Inferior parietal cortex (tissue), 1 donor: ENCODE results near the gene ORAI3.

ENCODE experiments used
- DNase-seq: peaks from one replicate; pipeline ENCODE4 v3.0.0-alpha.2; 2016; ENCODE audit errors: extremely low spot score

The ORAI3 gene

GRCh38 chr16:30947859-30948666, 805 bp upstream of the ORAI3 start:
- peak; percentile 97 for DNase-seq

- peak; percentile 30 for DNase-seq
Measured at GRCh38 chr16:30949650-30950515, 1.0 kb downstream of the ORAI3 start.

DNA sequence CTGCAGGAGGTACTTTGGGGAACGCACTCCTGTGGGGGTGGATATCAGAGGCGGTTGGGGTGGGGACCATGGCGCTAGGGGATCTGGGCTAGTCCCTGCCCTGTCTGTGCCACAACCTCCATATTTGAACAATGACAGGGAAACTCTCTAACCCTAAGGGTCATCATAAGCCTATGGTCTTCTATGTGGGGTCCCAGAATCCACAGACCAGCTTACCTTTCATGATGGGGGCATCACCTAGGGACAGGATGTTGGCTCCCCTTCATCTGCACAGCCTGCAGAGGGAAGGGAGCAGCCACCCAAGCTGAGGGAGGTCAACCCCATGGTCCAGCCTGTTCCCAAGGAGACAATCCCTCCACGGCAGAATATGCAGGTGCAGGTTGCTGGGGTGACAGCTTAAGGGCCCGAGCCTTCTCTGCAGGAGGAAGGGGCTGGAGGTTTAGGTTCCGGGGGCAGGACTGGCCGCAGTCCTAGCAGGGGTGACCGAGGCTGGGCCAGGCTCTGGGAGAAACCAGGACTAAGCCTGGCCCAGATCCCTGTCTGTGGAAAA, 1.7 kb downstream of the ORAI3 start:
- no peak for DNase-seq

- no peak for DNase-seq
Measured at GRCh38 chr16:30951193-30951592, 2.3 kb downstream of the ORAI3 start.

- no peak for DNase-seq
Measured at GRCh38 chr16:30951750-30952149, 2.9 kb downstream of the ORAI3 start.

GRCh38 chr16:30953111-30953510, 4.2 kb downstream of the ORAI3 start:
- DNase-seq = no peak

GRCh38 chr16:30953511-30954124, 4.8 kb downstream of the ORAI3 start:
- peak; percentile 83 for DNase-seq

GRCh38 chr16:30954993-30955392, 6.1 kb downstream of the ORAI3 start:
- DNase-seq = no peak

DNA sequence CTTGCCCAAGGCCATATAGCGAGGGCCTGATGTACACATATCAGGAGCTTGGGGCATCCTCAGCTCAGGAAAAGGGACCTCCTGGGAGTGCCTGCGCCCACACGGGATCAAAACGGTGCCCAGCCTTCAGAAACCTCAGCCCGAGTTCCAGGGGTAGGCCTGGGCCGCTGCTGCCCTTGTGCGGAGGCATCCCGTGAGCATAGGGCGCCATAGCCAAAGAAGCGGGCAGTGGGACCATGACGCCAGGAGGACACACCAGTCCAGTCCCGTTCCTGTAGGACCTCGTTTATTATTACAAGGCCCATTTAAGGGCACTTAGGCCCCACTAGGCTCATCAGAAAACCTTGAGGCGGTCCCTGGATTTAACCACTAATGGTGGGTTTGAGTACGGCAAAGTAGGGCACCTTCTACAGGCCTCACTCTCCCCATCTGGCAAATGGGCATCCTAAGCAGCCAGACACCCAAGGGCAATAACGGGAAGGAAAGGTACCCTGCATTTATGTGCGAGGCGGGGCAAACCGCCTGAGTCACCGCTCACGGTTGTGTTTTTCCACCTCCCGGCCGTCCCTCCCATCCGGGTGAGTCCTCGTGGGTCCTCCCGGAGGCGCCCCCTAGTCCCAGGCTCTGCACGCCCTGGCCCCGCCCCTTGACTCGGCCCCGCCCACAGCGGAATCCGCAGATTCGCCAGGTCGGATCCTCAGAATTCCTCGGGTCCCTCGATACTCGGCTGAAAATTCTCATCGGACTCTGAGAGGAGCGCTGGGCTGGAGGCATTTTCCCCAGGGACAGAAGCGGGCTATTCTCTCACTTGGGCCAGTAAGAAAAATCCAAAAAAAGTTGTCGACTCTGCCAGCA, 8.0 kb downstream of the ORAI3 start:
- no peak for DNase-seq

- peak; percentile 84 for DNase-seq
Measured at GRCh38 chr16:30957456-30958174, 8.7 kb downstream of the ORAI3 start, which contains the start of gene SETD1A. TSS of gene SETD1A (plus strand) at chr16:30957754. CDS start at chr16:30958732, 978 bp downstream.

DNA sequence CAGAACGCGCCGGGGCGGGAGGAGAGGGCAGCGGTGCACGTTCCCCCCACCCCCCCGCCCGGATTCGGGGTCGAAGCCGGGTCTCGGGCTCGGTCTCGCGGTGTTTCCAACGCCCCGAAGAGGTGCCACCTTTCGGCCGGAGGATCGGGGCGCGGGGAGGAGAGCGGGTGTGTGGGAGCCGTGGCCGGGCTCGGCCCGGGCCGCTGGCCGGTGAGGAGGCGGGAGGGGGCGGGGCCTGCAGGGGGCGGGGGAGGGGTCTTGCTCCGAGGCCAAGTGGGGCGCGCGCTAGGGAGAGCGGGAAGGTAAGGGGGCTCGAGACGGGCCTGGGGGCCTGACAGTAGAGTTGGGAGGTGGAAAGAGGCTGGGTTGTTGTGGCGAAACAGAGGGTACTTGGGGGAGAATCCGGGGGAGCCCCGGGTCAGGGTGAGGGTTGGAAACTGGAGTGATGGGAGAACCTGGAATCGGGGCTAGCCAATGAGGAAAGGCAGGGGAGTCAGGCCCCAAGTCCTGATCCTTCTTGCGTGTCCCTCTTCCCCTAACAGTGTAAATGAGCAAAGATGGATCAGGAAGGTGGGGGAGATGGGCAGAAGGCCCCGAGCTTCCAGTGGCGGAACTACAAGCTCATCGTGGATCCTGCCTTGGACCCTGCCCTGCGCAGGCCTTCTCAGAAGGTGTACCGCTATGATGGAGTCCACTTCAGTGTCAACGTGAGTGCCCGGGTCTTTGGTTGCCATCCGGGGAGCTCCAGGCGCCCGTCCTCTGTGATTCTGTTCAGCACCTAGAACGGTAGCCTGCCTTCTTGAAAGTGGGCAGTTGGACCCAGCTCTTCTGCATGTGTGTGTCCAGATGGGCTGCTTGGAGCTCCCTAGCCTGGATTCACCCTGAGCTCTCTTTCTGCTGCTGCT, 9.6 kb downstream of the ORAI3 start:
- DNase-seq = no peak

DNA sequence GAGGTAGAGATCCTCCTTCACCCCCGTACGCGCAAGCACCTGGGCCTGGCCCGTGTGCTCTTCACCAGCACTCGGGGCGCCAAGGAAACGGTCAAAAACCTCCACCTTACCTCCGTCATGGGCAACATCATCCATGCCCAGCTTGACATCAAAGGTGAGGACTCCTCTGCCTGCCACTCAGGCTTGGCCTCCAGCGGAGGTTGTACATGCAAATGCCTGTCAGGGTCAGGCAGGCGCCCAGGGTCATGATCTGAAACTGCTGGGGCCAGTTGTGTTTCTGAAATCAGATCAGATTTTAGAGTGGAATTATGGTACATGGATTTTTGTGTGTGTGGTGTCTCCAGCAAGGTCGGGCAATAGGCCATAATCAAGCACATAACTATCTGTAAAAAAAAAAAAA, 12.5 kb downstream of the ORAI3 start:
- DNase-seq = no peak

DNA sequence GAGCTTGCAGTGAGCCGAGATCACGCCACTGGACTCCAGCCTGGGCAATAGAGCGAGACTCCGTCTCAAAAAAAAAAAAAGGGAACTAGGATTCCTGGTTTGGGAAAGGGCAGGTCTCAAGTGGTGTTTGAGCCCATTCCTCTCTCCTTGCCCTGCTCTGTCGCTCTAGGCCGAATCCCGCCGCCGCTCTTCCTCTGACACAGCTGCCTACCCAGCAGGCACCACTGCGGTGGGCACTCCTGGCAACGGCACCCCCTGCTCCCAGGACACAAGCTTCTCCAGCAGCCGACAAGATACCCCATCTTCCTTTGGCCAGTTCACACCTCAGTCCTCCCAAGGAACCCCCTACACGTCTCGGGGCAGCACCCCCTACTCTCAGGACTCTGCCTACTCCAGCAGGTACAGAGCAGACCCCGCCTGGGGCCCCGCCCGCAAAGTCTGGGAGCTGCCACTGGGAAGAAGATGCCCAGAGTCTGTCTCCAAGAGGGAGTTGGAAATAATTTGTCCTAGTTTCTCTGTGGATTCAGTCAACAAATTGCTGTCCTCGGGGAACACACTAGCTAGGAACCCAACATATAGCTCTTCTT, 15.2 kb downstream of the ORAI3 start:
- no peak for DNase-seq

DNA sequence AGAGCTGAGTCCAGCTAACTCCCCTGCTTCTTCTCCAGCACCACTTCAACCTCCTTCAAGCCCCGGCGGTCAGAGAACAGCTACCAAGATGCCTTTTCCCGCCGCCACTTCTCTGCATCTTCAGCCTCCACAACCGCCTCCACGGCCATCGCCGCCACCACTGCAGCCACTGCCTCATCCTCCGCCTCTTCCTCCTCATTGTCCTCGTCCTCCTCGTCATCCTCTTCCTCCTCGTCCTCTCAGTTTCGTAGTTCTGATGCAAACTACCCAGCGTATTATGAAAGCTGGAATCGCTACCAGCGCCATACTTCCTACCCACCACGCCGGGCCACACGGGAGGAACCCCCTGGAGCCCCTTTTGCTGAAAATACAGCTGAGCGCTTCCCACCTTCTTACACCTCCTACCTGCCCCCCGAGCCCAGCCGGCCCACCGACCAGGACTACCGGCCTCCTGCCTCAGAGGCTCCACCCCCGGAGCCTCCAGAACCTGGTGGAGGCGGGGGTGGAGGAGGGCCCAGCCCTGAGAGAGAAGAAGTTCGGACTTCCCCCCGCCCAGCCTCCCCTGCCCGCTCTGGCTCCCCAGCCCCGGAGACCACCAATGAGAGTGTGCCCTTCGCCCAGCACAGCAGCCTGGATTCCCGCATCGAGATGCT, 15.8 kb downstream of the ORAI3 start:
- DNase-seq = no peak

DNA sequence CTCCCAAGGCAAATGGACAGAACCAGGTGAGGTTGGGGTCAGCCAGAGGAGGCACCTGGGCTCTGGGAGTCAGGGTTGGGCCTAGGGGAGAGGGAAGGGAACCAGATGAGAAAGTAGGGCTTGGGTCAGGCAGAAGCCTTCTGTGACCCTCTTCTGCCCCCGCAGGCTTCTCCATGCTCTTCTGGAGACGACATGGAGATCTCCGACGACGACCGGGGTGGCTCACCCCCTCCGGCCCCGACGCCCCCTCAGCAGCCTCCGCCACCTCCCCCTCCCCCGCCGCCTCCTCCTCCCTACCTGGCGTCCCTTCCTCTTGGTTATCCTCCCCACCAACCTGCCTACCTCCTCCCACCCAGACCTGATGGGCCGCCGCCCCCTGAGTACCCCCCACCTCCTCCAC, 16.6 kb downstream of the ORAI3 start:
- DNase-seq = no peak

DNA sequence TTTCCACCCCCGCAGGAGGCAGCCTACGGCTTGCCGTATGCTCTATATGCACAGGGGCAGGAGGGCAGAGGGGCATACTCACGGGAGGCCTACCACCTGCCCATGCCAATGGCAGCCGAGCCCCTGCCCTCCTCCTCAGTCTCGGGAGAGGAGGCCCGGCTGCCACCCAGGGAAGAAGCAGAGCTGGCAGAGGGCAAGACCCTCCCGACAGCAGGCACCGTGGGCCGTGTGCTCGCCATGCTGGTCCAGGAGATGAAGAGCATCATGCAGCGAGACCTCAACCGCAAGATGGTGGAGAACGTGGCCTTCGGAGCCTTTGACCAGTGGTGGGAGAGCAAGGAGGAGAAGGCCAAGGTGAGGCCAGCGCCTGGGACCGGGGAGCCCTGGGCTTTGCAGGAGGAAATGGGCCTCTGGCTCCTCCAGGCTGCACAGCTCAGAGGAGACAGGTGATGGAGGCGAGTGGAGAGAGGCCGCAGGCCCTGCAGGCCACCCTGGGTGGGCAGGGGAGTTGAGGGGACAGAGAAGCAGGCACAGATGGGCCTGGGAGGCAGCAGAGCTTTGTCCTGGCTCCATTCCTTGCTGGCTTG, 17.3 kb downstream of the ORAI3 start:
- DNase-seq = no peak

DNA sequence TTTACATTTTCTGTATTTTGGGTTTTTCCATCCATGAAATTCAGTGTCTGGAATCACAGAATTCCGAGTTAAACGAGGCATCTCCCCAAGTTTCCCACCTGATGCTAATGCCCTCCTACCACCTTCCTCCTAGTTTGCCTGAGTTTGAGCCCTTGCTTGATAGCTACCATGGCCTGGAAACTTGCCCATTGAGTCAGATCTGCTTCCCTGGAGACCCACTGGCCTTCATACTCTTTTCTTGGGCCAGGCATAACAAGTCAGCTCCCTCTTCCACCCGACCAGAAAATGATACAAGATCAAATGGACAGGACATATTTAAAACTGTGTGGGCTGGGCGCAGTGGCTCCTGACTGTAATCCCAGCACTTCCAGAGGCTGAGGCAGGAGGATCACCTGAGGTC, 18.9 kb downstream of the ORAI3 start:
- DNase-seq = no peak

DNA sequence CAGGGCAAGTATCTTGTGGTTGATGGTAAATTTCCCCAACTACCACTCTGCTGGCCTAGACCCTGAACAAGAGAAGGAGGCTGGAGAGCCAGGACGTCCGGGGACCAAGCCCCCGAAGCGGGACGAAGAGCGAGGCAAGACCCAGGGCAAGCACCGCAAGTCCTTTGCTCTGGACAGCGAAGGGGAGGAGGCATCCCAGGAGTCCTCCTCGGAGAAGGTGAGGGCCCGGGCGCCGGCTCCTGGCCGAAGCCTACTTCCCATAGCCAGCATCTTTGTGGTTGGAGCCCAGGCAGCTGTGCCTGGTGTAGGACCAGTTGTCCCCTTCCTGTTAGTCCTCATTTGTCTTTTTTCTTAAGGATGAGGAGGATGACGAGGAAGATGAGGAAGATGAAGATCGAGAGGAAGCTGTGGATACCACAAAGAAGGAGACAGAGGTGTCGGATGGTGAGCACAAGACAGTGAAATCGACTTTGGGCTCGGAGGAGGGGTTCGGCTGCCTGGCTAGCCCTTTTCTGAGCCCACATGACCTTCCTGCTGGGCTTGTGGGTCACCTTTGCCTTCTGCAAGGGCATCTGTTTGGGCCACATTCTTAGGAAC, 20.5 kb downstream of the ORAI3 start:
- DNase-seq = no peak
